HepG2 (cell line): ENCODE measurements around the gene AHNAK. TPM values are rescaled to one million over a fixed set of nuclear protein-coding genes. Genes with fewer than 3 reads are reported as not detected.

Experiments
- ATAC-seq: fragments of 200-7000 bp; cut with Tn5 transposase; 3 replicates; pipeline ENCODE4 v1.9.1; 2020; ENCODE audit warnings: mild to moderate bottlenecking, moderate library complexity
- BruUV-seq: library from RNA; stranded (reverse); fragments of 400-500 nt; replicated peaks from 2 replicates; lab custom pipeline; 2021; lab: Mats Ljungman, UMichigan
- CTCF ChIA-PET: fragments of 300-600 bp; formaldehyde crosslinking; extraction: SDS; loops from one replicate; lab custom pipeline; 2021; ENCODE audit warnings: low total read pairs, inconsistent platforms, low intra/inter-chr PET ratio; lab: Yijun Ruan, JAX
- POLR2A ChIA-PET: fragments of 350-600 bp; sonication (Branson Sonifier 250); formaldehyde crosslinking; loops from one replicate; lab custom pipeline; 2020; ENCODE audit warnings: antibody characterized with exemption, inconsistent platforms; lab: Yijun Ruan, JAX
- DNase-seq: peaks from one replicate; pipeline ENCODE4 v3.0.0-alpha.2; 2015; ENCODE audit warnings: low spot score
- FAIRE-seq: peaks from 3 replicates; lab custom pipeline; 2011; peaks lifted over from hg19 to GRCh38; lab: Jason Lieb, UNC
- H2AFZ ChIP-seq: one replicate; pipeline ENCODE4 v1.6.1; 2011; ENCODE audit warnings: low read length, inconsistent platforms
- H3K27ac ChIP-seq: fragments of 300-600 bp; 3 replicates; pipeline ENCODE4 v1.8.0; 2011; ENCODE audit warnings: mixed run types, mild to moderate bottlenecking, mixed read lengths, low read length, inconsistent platforms; ENCODE audit not compliant: insufficient read depth; ENCODE audit errors: extremely low read length
- H3K27me3 ChIP-seq, 2 experiments: fragments of 200-600 bp in 1 of 2; 2 replicates in 1 of 2; 3 replicates in 1 of 2; pipeline versions ENCODE4 v1.6.0 to v1.8.0; 2011; ENCODE audit warnings: low read length in 2 of 2, mild to moderate bottlenecking in 2 of 2, moderate library complexity in 2 of 2, inconsistent platforms in 1 of 2; ENCODE audit not compliant: insufficient read depth in 2 of 2, control insufficient read depth in 1 of 2
- H3K36me3 ChIP-seq, 2 experiments: fragments of 200-600 bp in 1 of 2; replicated peaks in 1 of 2; 2 replicates in 1 of 2; 3 replicates in 1 of 2; pipeline versions ENCODE4 v1.5.1 to v1.8.0; 2011; ENCODE audit warnings: low read length in 2 of 2, inconsistent platforms in 1 of 2; ENCODE audit not compliant: insufficient read depth in 2 of 2, control insufficient read depth in 1 of 2
- H3K4me1 ChIP-seq: 2 replicates; pipeline ENCODE4 v1.5.1; 2012; ENCODE audit warnings: low read length, inconsistent platforms; ENCODE audit not compliant: insufficient read depth
- H3K4me2 ChIP-seq: 2 replicates; pipeline ENCODE4 v1.6.0; 2011; ENCODE audit warnings: low read depth, low read length, inconsistent platforms
- H3K4me3 ChIP-seq, 3 experiments: fragments of 200-600 bp in 1 of 3; sonication (generic), shearing (Covaris generic) in 1 of 3; replicated peaks in 1 of 3; 2 replicates each; pipeline ENCODE4 v1.5.1; 2011 to 2016; ENCODE audit warnings: low read length in 3 of 3, inconsistent platforms in 2 of 3, low read depth in 2 of 3, mild to moderate bottlenecking in 2 of 3, control low read depth in 1 of 3, mixed read lengths in 1 of 3; ENCODE audit not compliant: insufficient read depth in 1 of 3
- H3K79me2 ChIP-seq: one replicate; pipeline ENCODE4 v1.6.1; 2011; ENCODE audit warnings: low read length, inconsistent platforms; ENCODE audit not compliant: insufficient read depth
- H3K9ac ChIP-seq: 2 replicates; pipeline ENCODE4 v1.6.0; 2011; ENCODE audit warnings: mild to moderate bottlenecking, low read depth, low read length, inconsistent platforms; ENCODE audit not compliant: insufficient read depth
- H3K9me3 ChIP-seq: 2 replicates; pipeline ENCODE4 v1.5.1; 2012; ENCODE audit warnings: mild to moderate bottlenecking, low read length
- H4K20me1 ChIP-seq: 2 replicates; pipeline ENCODE4 v1.6.0; 2011; ENCODE audit warnings: inconsistent platforms, mild to moderate bottlenecking, low read length, moderate library complexity; ENCODE audit not compliant: insufficient read depth
- CENPT ChIP-seq: sonication (generic); formaldehyde crosslinking; IDR thresholded peaks from 2 replicates; pipeline ENCODE4 v1.8.0; 2022; ENCODE audit warnings: low read depth, mild to moderate bottlenecking, moderate library complexity, missing genetic modification reagents
- ETV5 ChIP-seq: IDR thresholded peaks from 2 replicates; pipeline ENCODE4 v1.6.1; 2018; ENCODE audit warnings: missing biosample characterization, missing genetic modification reagents, inconsistent platforms, borderline replicate concordance
- GATA4 ChIP-seq: sonication (generic); IDR thresholded peaks from 2 replicates; pipeline ENCODE4 v1.6.1; 2016; ENCODE audit warnings: antibody characterized with exemption, low read depth, borderline replicate concordance
- HDAC2 ChIP-seq: sonication (generic); formaldehyde crosslinking; IDR thresholded peaks from 2 replicates; pipeline ENCODE4 v1.4.0; 2020; ENCODE audit warnings: missing genetic modification reagents
- KDM6A ChIP-seq: IDR thresholded peaks from 2 replicates; pipeline ENCODE4 v1.6.1; 2016; ENCODE audit warnings: low read depth
- MYNN ChIP-seq: sonication (generic); formaldehyde crosslinking; IDR thresholded peaks from 2 replicates; pipeline ENCODE4 v1.4.0; 2020; ENCODE audit warnings: mild to moderate bottlenecking, low read depth, missing genetic modification reagents
- PLRG1 ChIP-seq: fragments of 450-650 bp; conservative IDR thresholded peaks from 2 replicates; pipeline ENCODE4 v1.6.1; 2016
- SNAI1 ChIP-seq: sonication (generic); formaldehyde crosslinking; IDR thresholded peaks from 2 replicates; pipeline ENCODE4 v1.5.0; 2020; ENCODE audit warnings: mild to moderate bottlenecking, missing genetic modification reagents, borderline replicate concordance
- TFE3 ChIP-seq: IDR thresholded peaks from 2 replicates; pipeline ENCODE4 v1.6.1; 2016
- ZNF3 ChIP-seq: IDR thresholded peaks from 2 replicates; pipeline ENCODE4 v1.7.0; 2017; ENCODE audit warnings: inconsistent platforms
- ZNF639 ChIP-seq: conservative IDR thresholded peaks from 2 replicates; pipeline ENCODE4 v1.6.1; 2018; ENCODE audit warnings: missing genetic modification reagents
- ZNF670 ChIP-seq: sonication (generic); formaldehyde crosslinking; IDR thresholded peaks from 2 replicates; pipeline ENCODE4 v1.8.0; 2022; ENCODE audit warnings: mild to moderate bottlenecking, missing genetic modification reagents, borderline replicate concordance
- ZNF7 ChIP-seq: IDR thresholded peaks from 2 replicates; pipeline ENCODE4 v1.6.1; 2016; ENCODE audit warnings: missing biosample characterization, missing genetic modification reagents
- WGBS: methylation state at CpG from one replicate; pipeline ENCODE4 v1.1.6; 2017; ENCODE audit warnings: low lambda C conversion rate; 5-methylcytosine and 5-hydroxymethylcytosine counted together
- in situ Hi-C: cut with HindIII; loops from 2 replicates; pipeline ENCODE4 v1.10.0; 2017; ENCODE audit warnings: low pct_unique_long_range_greater_than_20kb; ENCODE audit not compliant: extremely low pct_ligation_motif_present
- intact Hi-C: fragments of 100-400 bp; cut with micrococcal nuclease; formaldehyde crosslinking; loops from one replicate; pipeline ENCODE4 v1.10.0; 2022; ENCODE audit not compliant: unreplicated experiment
- polyA plus RNA-seq, 8 experiments: library from polyadenylated mRNA; depleted of rRNA in 3 of 8; stranded (reverse) in 7 of 8; unstranded in 1 of 8; fragments of >200 nt; fragmentation: Illumina TruSeq in 4 of 8; extraction: Trizol in 4 of 8; gene quantifications; 2 replicates each; pipeline versions ENCODE4 v1.2.1 to v1.2.3, GENCODE V29; 2011 to 2016; ENCODE audit warnings: low read depth in 4 of 8, missing spikeins in 1 of 8, mixed read lengths in 1 of 8; ENCODE audit not compliant: insufficient read depth in 1 of 8
- total RNA-seq, 5 experiments: library from RNA; depleted of rRNA; stranded (reverse); fragments of >200 nt; fragmentation: Illumina TruSeq; extraction: Trizol; gene quantifications; 2 replicates each; pipeline ENCODE4 v1.2.3, GENCODE V29; 2016; ENCODE audit warnings: low read depth in 1 of 5
- TF ChIP-seq, protein P1 (sequence below): sonication (generic); formaldehyde crosslinking; IDR thresholded peaks from 2 replicates; pipeline ENCODE4 v1.4.0; 2020; ENCODE audit warnings: missing genetic modification reagents
- TF ChIP-seq, protein P2 (sequence below): IDR thresholded peaks from 2 replicates; pipeline ENCODE4 v1.6.1; 2016; ENCODE audit warnings: missing genetic modification reagents, missing compliant biosample characterization
- TF ChIP-seq, protein P3 (sequence below): sonication (generic); formaldehyde crosslinking; IDR thresholded peaks from 2 replicates; pipeline ENCODE4 v1.5.0; 2020; ENCODE audit warnings: missing genetic modification reagents

The AHNAK gene
- total and polyA plus RNA-seq, 2 of the 13 experiments (the other 11 are each of a cell fraction or from before 2014, with no cell fraction given): 23.4 to 25.0 TPM

- ATAC-seq (no peak), FAIRE-seq (no peak), DNase-seq (no peak)
- Histone ChIP-seq H3K9me3 (no peaks in the 10 kb centered on the region), H3K27ac (no peak overlapping the region), H3K79me2 (peaks cover 50% of the 10 kb centered on the region), H3K4me2 (no peak overlapping the region), H2AFZ (no peak overlapping the region), H3K4me1 (peaks cover 90% of the 10 kb centered on the region), H3K4me3 (no peak overlapping the region), H3K9ac (no peak overlapping the region), H4K20me1 (peaks cover 19% of the 10 kb centered on the region), H3K36me3 (peaks cover 17 to 77% of the 10 kb centered on the region in 2 experiments), H3K27me3 (no peaks in the 10 kb centered on the region)
- BruUV-seq: no TSS peak
- 96% methylated on average over 8 of the region's 8 CpGs for WGBS
- in situ Hi-C loops (no loop called here), intact Hi-C loops (no loop called here)
- TF ChIP-seq CENPT (no peak), ZNF7 (CRISPR knock-in tag) (no peak), ZNF3 (CRISPR knock-in tag) (no peak), MYNN (CRISPR knock-in tag) (no peak), ETV5 (CRISPR knock-in tag) (no peak), HDAC2 (CRISPR knock-in tag) (no peak), PLRG1 (no peak), ZNF670 (no peak), ZNF639 (CRISPR knock-in tag) (no peak), KDM6A (CRISPR knock-in tag) (no peak), SNAI1 (CRISPR knock-in tag) (no peak), GATA4 (no peak), TFE3 (CRISPR knock-in tag) (no peak)
- TF ChIP-seq, protein P1, sequence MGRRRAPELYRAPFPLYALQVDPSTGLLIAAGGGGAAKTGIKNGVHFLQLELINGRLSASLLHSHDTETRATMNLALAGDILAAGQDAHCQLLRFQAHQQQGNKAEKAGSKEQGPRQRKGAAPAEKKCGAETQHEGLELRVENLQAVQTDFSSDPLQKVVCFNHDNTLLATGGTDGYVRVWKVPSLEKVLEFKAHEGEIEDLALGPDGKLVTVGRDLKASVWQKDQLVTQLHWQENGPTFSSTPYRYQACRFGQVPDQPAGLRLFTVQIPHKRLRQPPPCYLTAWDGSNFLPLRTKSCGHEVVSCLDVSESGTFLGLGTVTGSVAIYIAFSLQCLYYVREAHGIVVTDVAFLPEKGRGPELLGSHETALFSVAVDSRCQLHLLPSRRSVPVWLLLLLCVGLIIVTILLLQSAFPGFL (CRISPR knock-in tag): no peak
- TF ChIP-seq, protein P2, sequence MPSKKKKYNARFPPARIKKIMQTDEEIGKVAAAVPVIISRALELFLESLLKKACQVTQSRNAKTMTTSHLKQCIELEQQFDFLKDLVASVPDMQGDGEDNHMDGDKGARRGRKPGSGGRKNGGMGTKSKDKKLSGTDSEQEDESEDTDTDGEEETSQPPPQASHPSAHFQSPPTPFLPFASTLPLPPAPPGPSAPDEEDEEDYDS: no peak
- TF ChIP-seq, protein P3, sequence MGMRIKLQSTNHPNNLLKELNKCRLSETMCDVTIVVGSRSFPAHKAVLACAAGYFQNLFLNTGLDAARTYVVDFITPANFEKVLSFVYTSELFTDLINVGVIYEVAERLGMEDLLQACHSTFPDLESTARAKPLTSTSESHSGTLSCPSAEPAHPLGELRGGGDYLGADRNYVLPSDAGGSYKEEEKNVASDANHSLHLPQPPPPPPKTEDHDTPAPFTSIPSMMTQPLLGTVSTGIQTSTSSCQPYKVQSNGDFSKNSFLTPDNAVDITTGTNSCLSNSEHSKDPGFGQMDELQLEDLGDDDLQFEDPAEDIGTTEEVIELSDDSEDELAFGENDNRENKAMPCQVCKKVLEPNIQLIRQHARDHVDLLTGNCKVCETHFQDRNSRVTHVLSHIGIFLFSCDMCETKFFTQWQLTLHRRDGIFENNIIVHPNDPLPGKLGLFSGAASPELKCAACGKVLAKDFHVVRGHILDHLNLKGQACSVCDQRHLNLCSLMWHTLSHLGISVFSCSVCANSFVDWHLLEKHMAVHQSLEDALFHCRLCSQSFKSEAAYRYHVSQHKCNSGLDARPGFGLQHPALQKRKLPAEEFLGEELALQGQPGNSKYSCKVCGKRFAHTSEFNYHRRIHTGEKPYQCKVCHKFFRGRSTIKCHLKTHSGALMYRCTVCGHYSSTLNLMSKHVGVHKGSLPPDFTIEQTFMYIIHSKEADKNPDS: no peak
- CTCF ChIA-PET: no interaction called here
- POLR2A ChIA-PET: interaction anchor here (0.7 kb wide), 1 partner anchor 24 kb away, joined by 5 read pairs; the partner anchor contains the start of gene TUT1
Measured at GRCh38 chr11:62567018-62567633, 20.5 kb upstream of the AHNAK start.
